GM23338 (cell line): Measurements from ENCODE around the gene TMEM101.

Experiments
- EZH2 ChIP-seq: fragments of 200-600 bp; sonication (generic); IDR thresholded peaks from one replicate; pipeline ENCODE4 v1.8.0; 2017; ENCODE audit warnings: antibody characterized with exemption, mild to moderate bottlenecking, low read depth; ENCODE audit not compliant: unreplicated experiment
- EZH2phosphoT487 ChIP-seq: fragments of 200-600 bp; sonication (generic); IDR thresholded peaks from one replicate; pipeline ENCODE4 v1.8.1; 2018; ENCODE audit warnings: antibody characterized with exemption; ENCODE audit not compliant: unreplicated experiment
- JUNB ChIP-seq: IDR thresholded peaks from one replicate; pipeline ENCODE4 v1.6.1; 2016; ENCODE audit warnings: antibody characterized with exemption; ENCODE audit not compliant: unreplicated experiment
- NANOG ChIP-seq: IDR thresholded peaks from 2 replicates; pipeline ENCODE4 v1.6.1; 2016; ENCODE audit warnings: antibody characterized with exemption, borderline replicate concordance
- POLR2AphosphoS5 ChIP-seq: IDR thresholded peaks from 2 replicates; pipeline ENCODE4 v1.6.1; 2016; ENCODE audit warnings: antibody characterized with exemption, low read depth
- REST ChIP-seq: IDR thresholded peaks from one replicate; pipeline ENCODE4 v1.6.1; 2018; ENCODE audit warnings: antibody characterized with exemption; ENCODE audit not compliant: unreplicated experiment
- STAT1 ChIP-seq: IDR thresholded peaks from one replicate; pipeline ENCODE4 v1.6.1; 2016; ENCODE audit warnings: antibody characterized with exemption; ENCODE audit not compliant: unreplicated experiment
- ZNF114 ChIP-seq: fragments of 250-450 bp; sonication (Bioruptor Pico); IDR thresholded peaks from 2 replicates; pipeline ENCODE4 v1.5.0; 2020; ENCODE audit warnings: mild to moderate bottlenecking, moderate library complexity
- ZNF331 ChIP-seq: fragments of 250-450 bp; sonication (Bioruptor Pico); IDR thresholded peaks from 2 replicates; pipeline ENCODE4 v1.5.0; 2020; ENCODE audit warnings: low read depth, mild to moderate bottlenecking, moderate library complexity
- TF ChIP-seq, protein P1 (sequence below), 2 experiments: fragments of 200-600 bp in 1 of 2; sonication (generic) in 1 of 2; conservative IDR thresholded peaks; 2 replicates each; pipeline versions ENCODE4 v1.5.1 to v1.6.1; 2016 to 2017; ENCODE audit warnings: antibody characterized with exemption in 2 of 2, low read depth in 2 of 2, mild to moderate bottlenecking in 2 of 2, moderate library complexity in 1 of 2

- TF ChIP-seq REST (no peak), POLR2AphosphoS5 (no peak), JUNB (no peak), EZH2 (no peak), STAT1 (no peak), EZH2phosphoT487 (no peak), NANOG (no peak), ZNF331 (CRISPR knock-in tag) (no peak), ZNF114 (CRISPR knock-in tag) (no peak)
- TF ChIP-seq, protein P1, sequence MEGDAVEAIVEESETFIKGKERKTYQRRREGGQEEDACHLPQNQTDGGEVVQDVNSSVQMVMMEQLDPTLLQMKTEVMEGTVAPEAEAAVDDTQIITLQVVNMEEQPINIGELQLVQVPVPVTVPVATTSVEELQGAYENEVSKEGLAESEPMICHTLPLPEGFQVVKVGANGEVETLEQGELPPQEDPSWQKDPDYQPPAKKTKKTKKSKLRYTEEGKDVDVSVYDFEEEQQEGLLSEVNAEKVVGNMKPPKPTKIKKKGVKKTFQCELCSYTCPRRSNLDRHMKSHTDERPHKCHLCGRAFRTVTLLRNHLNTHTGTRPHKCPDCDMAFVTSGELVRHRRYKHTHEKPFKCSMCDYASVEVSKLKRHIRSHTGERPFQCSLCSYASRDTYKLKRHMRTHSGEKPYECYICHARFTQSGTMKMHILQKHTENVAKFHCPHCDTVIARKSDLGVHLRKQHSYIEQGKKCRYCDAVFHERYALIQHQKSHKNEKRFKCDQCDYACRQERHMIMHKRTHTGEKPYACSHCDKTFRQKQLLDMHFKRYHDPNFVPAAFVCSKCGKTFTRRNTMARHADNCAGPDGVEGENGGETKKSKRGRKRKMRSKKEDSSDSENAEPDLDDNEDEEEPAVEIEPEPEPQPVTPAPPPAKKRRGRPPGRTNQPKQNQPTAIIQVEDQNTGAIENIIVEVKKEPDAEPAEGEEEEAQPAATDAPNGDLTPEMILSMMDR (conservative IDR thresholded peaks at IDR 0.05; ENCODE audit: low read depth in 2 of 2) = no peak
Measured at GRCh38 chr17:44033861-44034408, 19.2 kb upstream of the TMEM101 start.
